IMR-90 (cell line): ENCODE results near the gene FAM32A. TPM values are rescaled to one million over a fixed set of nuclear protein-coding genes. Genes with fewer than 3 reads are reported as not detected.

ENCODE experiments used
- ATAC-seq: fragments of 200-7000 bp; cut with Tn5 transposase; 2 replicates; pipeline ENCODE4 v1.9.1; 2020; ENCODE audit warnings: low read depth, mild to moderate bottlenecking, moderate library complexity
- BruUV-seq: library from RNA; stranded (reverse); fragments of 400-500 nt; replicated peaks from 2 replicates; lab custom pipeline; 2021; lab: Mats Ljungman, UMichigan
- CTCF ChIA-PET: fragments of 300-600 bp; formaldehyde crosslinking; extraction: SDS; loops from one replicate; lab custom pipeline; 2021; ENCODE audit warnings: antibody characterized with exemption; lab: Yijun Ruan, JAX
- POLR2A ChIA-PET: fragments of 300-600 bp; sonication (Branson Sonifier 250); formaldehyde crosslinking; loops from one replicate; lab custom pipeline; 2022; ENCODE audit warnings: antibody characterized with exemption; ENCODE audit not compliant: unreplicated experiment; lab: Charles Lee
- DNase-seq: peaks from one replicate; pipeline ENCODE4 v3.0.0; 2013
- H2AFZ ChIP-seq: replicated peaks from 2 replicates; pipeline ENCODE3; 2013; ENCODE audit warnings: low read length, mild to moderate bottlenecking; ENCODE audit not compliant: poor library complexity
- H2AK5ac ChIP-seq: 2 replicates; pipeline ENCODE4 v1.6.1; 2013; ENCODE audit warnings: low read depth, low read length, inconsistent platforms
- H2AK9ac ChIP-seq: replicated peaks from 2 replicates; pipeline ENCODE3; 2013; ENCODE audit warnings: mild to moderate bottlenecking, low read depth, low read length, moderate library complexity; ENCODE audit not compliant: poor library complexity
- H2BK120ac ChIP-seq: 2 replicates; pipeline ENCODE4 v1.6.1; 2013; ENCODE audit warnings: low read depth, low read length, inconsistent platforms
- H2BK15ac ChIP-seq: 3 replicates; pipeline ENCODE4 v1.6.1; 2013; ENCODE audit warnings: low read depth, low read length, inconsistent platforms
- H2BK20ac ChIP-seq: 2 replicates; pipeline ENCODE4 v1.6.1; 2013; ENCODE audit warnings: low read depth, mild to moderate bottlenecking, inconsistent platforms, low read length, moderate library complexity
- H2BK5ac ChIP-seq: 2 replicates; pipeline ENCODE4 v1.6.1; 2013; ENCODE audit warnings: mild to moderate bottlenecking, low read depth, low read length, inconsistent platforms; ENCODE audit not compliant: poor library complexity, severe bottlenecking
- H3K14ac ChIP-seq: replicated peaks from 2 replicates; pipeline ENCODE4 v1.6.1; 2013; ENCODE audit warnings: low read depth, low read length, inconsistent platforms
- H3K18ac ChIP-seq: 2 replicates; pipeline ENCODE4 v1.6.1; 2013; ENCODE audit warnings: low read depth, low read length, control low read depth
- H3K23ac ChIP-seq: 2 replicates; pipeline ENCODE4 v1.6.1; 2013; ENCODE audit warnings: low read depth, low read length, inconsistent platforms
- H3K27ac ChIP-seq: 2 replicates; pipeline ENCODE4 v1.5.1; 2013; ENCODE audit warnings: mild to moderate bottlenecking, control low read depth, low read length; ENCODE audit not compliant: insufficient read depth
- H3K27me3 ChIP-seq: 2 replicates; pipeline ENCODE4 v1.6.1; 2013; ENCODE audit warnings: low read length; ENCODE audit not compliant: control insufficient read depth, insufficient read depth
- H3K36me3 ChIP-seq: 2 replicates; pipeline ENCODE4 v1.6.1; 2013; ENCODE audit warnings: low read length, mixed read lengths; ENCODE audit not compliant: control insufficient read depth, insufficient read depth
- H3K4ac ChIP-seq: 2 replicates; pipeline ENCODE4 v1.6.1; 2013; ENCODE audit warnings: low read depth, low read length, inconsistent platforms
- H3K4me1 ChIP-seq: 2 replicates; pipeline ENCODE4 v1.6.1; 2013; ENCODE audit warnings: low read length, mixed read lengths; ENCODE audit not compliant: control insufficient read depth, insufficient read depth
- H3K4me2 ChIP-seq: 2 replicates; pipeline ENCODE4 v1.6.1; 2013; ENCODE audit warnings: low read depth, mild to moderate bottlenecking, control low read depth, low read length, moderate library complexity
- H3K4me3 ChIP-seq: 2 replicates; pipeline ENCODE4 v1.5.1; 2013; ENCODE audit warnings: low read depth, mild to moderate bottlenecking, control low read depth, low read length, moderate library complexity; ENCODE audit not compliant: insufficient read depth
- H3K56ac ChIP-seq: 2 replicates; pipeline ENCODE4 v1.6.1; 2013; ENCODE audit warnings: low read length, inconsistent platforms; ENCODE audit not compliant: insufficient read depth; ENCODE audit errors: extremely low read depth
- H3K79me1 ChIP-seq, 2 experiments: 2 replicates each; pipeline ENCODE4 v1.6.1; 2013; ENCODE audit warnings: low read length in 2 of 2, inconsistent platforms in 1 of 2, low read depth in 1 of 2
- H3K9ac ChIP-seq: 2 replicates; pipeline ENCODE4 v1.6.1; 2013; ENCODE audit warnings: low read depth, low read length, control low read depth
- H3K9me1 ChIP-seq: 2 replicates; pipeline ENCODE4 v1.6.1; 2013; ENCODE audit warnings: low read length, inconsistent platforms; ENCODE audit not compliant: insufficient read depth
- H3K9me3 ChIP-seq: 2 replicates; pipeline ENCODE4 v1.6.1; 2013; ENCODE audit warnings: low read length; ENCODE audit not compliant: control insufficient read depth, insufficient read depth
- H4K20me1 ChIP-seq: 2 replicates; pipeline ENCODE4 v1.6.1; 2013; ENCODE audit warnings: low read length, inconsistent platforms; ENCODE audit not compliant: insufficient read depth
- H4K5ac ChIP-seq: 2 replicates; pipeline ENCODE4 v1.6.1; 2013; ENCODE audit warnings: mild to moderate bottlenecking, low read depth, low read length, control low read depth
- H4K8ac ChIP-seq, 2 experiments: 2 replicates each; pipeline ENCODE4 v1.6.1; 2013; ENCODE audit warnings: low read depth in 2 of 2, low read length in 2 of 2, control low read depth in 1 of 2, inconsistent platforms in 1 of 2
- H4K91ac ChIP-seq: 2 replicates; pipeline ENCODE4 v1.6.1; 2013; ENCODE audit warnings: low read depth, low read length, inconsistent platforms; ENCODE audit not compliant: insufficient read depth
- FOS ChIP-seq: fragments of 150-350 bp; IDR thresholded peaks from 2 replicates; pipeline ENCODE4 v1.6.1; 2016; ENCODE audit warnings: low read depth, low read length
- MXI1 ChIP-seq: IDR thresholded peaks from 2 replicates; pipeline ENCODE4 v1.6.1; 2012; ENCODE audit warnings: low read depth, mild to moderate bottlenecking, low read length, moderate library complexity, borderline replicate concordance
- RFX5 ChIP-seq: IDR thresholded peaks from 2 replicates; pipeline ENCODE4 v1.8.0; 2012; ENCODE audit warnings: low read depth, mild to moderate bottlenecking, low read length, moderate library complexity
- SMC3 ChIP-seq: fragments of 150-350 bp; IDR thresholded peaks from 2 replicates; pipeline ENCODE4 v1.6.1; 2016; ENCODE audit warnings: low read depth, mild to moderate bottlenecking, antibody characterized with exemption, low read length, moderate library complexity
- WGBS, 2 experiments: methylation state at CpG; one replicate each; pipeline versions ENCODE4 v1.1.5 to v1.1.7; 2013; ENCODE audit warnings: missing lambda C conversion rate in 2 of 2; ENCODE audit not compliant: insufficient read length in 1 of 2; ENCODE audit errors: extremely low coverage in 2 of 2; 5-methylcytosine and 5-hydroxymethylcytosine counted together
- dilution Hi-C: fragments of 300-500 bp; cut with HindIII; formaldehyde crosslinking; loops from one replicate; pipeline ENCODE4 v1.14.3; 2018; ENCODE audit warnings: low sequenced_read_pairs; ENCODE audit not compliant: unreplicated experiment
- in situ Hi-C: fragments of 300-500 bp; cut with MboI; formaldehyde crosslinking; loops from 3 replicates; pipeline ENCODE4 v1.14.3; 2019; ENCODE audit warnings: low sequenced_read_pairs, inconsistent platforms, mixed read lengths
- intact Hi-C: fragments of 100-400 bp; cut with micrococcal nuclease; formaldehyde crosslinking; loops from 2 replicates; pipeline ENCODE4 v1.10.0; 2022
- polyA plus RNA-seq, 3 experiments: library from polyadenylated mRNA; depleted of rRNA; stranded (reverse); fragments of >200 nt; gene quantifications; 2 replicates each; pipeline ENCODE4 v1.2.3, GENCODE V29; 2012; ENCODE audit warnings: low replicate concordance in 1 of 3
- total RNA-seq: library from RNA; depleted of rRNA; stranded (reverse); fragments of >200 nt; gene quantifications from 2 replicates; pipeline ENCODE4 v1.2.3, GENCODE V29; 2012

FAM32A gene
- total and polyA plus RNA-seq, 2 of the 4 experiments (the other 2 are of a cell fraction), result 99.5 to 130 TPM

GRCh38 chr19:16157601-16158000 lies 27.6 kb upstream of the FAM32A start:
- in situ Hi-C loops, result no loop called here
- CTCF ChIA-PET, result no interaction called here

More at GRCh38 chr19:16157601-16158000, 27.6 kb upstream of the FAM32A start:
- WGBS, 2 experiments, result no CpG with 5 or more reads among the region's 10 CpGs
- Histone ChIP-seq H2BK20ac (no peak overlapping the region), H3K4me2 (no peak overlapping the region), H3K14ac (no peak overlapping the region), H3K36me3 (no peaks in the 10 kb centered on the region), H3K27ac (no peak overlapping the region), H3K4me1 (peaks cover 8% of the 10 kb centered on the region), H2BK15ac (no peak overlapping the region), H3K9ac (no peak overlapping the region), H4K20me1 (no peaks in the 10 kb centered on the region), H3K27me3 (peaks cover 4% of the 10 kb centered on the region; the same call in 1 of the 2 replicates), H3K79me1 (no peaks in the 10 kb centered on the region), H3K9me3 (no peaks in the 10 kb centered on the region), H2AK5ac (no peak overlapping the region), H4K8ac (no peak overlapping the region), H4K5ac (no peak overlapping the region), H2BK5ac (no peak overlapping the region), H3K4ac (no peak overlapping the region; the same call in 1 of the 2 replicates), H3K4me3 (no peak overlapping the region), H3K23ac (no peak overlapping the region), H3K56ac (no peak overlapping the region), H2AFZ (no peak overlapping the region), H3K18ac (no peak overlapping the region), H2AK9ac (no peak overlapping the region), H3K9me1 (peaks cover 8% of the 10 kb centered on the region), H2BK120ac (no peak overlapping the region), H4K91ac (no peak overlapping the region)
- ATAC-seq, result no peak
- DNase-seq, result no peak
- dilution Hi-C loops (no loop called here), intact Hi-C loops (no loop called here)
- POLR2A ChIA-PET, result no interaction called here
- no TSS peak for BruUV-seq
- TF ChIP-seq SMC3 (no peak), FOS (no peak), MXI1 (no peak), RFX5 (no peak)
